HepG2 (cell line): ENCODE measurements around the gene TMEM62. TPM values are rescaled to one million over a fixed set of nuclear protein-coding genes. Genes with fewer than 3 reads are reported as not detected.

Experiments
- ATF7-NPFF ChIP-seq: sonication (generic); formaldehyde crosslinking; IDR thresholded peaks from 2 replicates; pipeline ENCODE4 v1.8.1; 2023; ENCODE audit warnings: mild to moderate bottlenecking, low read depth, missing genetic modification reagents, moderate library complexity
- CC2D1A ChIP-seq: sonication (generic); formaldehyde crosslinking; IDR thresholded peaks from 2 replicates; pipeline ENCODE4 v1.8.1; 2023; ENCODE audit warnings: mild to moderate bottlenecking, missing genetic modification reagents
- ELF3 ChIP-seq: IDR thresholded peaks from 2 replicates; pipeline ENCODE4 v1.6.1; 2016; ENCODE audit warnings: missing genetic modification reagents, missing compliant biosample characterization
- FOXM1 ChIP-seq: sonication (generic); formaldehyde crosslinking; IDR thresholded peaks from 2 replicates; pipeline ENCODE4 v1.5.0; 2020; ENCODE audit warnings: missing genetic modification reagents
- HNRNPK ChIP-seq: fragments of 200-400 bp; formaldehyde crosslinking; IDR thresholded peaks from 2 replicates; pipeline ENCODE4 v1.6.1; 2018; ENCODE audit warnings: low read length, low read depth, moderate library complexity, mild to moderate bottlenecking; ENCODE audit not compliant: poor library complexity, severe bottlenecking
- JARID2 ChIP-seq: sonication (generic); formaldehyde crosslinking; IDR thresholded peaks from 2 replicates; pipeline ENCODE4 v1.8.1; 2023; ENCODE audit warnings: missing genetic modification reagents, inconsistent platforms; ENCODE audit not compliant: insufficient replicate concordance
- KDM2A ChIP-seq: sonication (generic); formaldehyde crosslinking; IDR thresholded peaks from 2 replicates; pipeline ENCODE4 v1.4.0; 2020; ENCODE audit warnings: low read depth, missing genetic modification reagents, borderline replicate concordance
- POGZ ChIP-seq: sonication (generic); formaldehyde crosslinking; IDR thresholded peaks from 2 replicates; pipeline ENCODE4 v1.4.0; 2020; ENCODE audit warnings: mild to moderate bottlenecking, missing genetic modification reagents
- PRMT3 ChIP-seq: sonication (generic); formaldehyde crosslinking; IDR thresholded peaks from 2 replicates; pipeline ENCODE4 v1.8.1; 2022; ENCODE audit warnings: low read depth, mild to moderate bottlenecking, moderate library complexity, missing genetic modification reagents, borderline replicate concordance
- RAD21 ChIP-seq: fragments of 450-650 bp; formaldehyde crosslinking; IDR thresholded peaks from 2 replicates; pipeline ENCODE4 v1.5.0; 2020; ENCODE audit warnings: mild to moderate bottlenecking
- ZNF124 ChIP-seq: sonication (generic); formaldehyde crosslinking; IDR thresholded peaks from 2 replicates; pipeline ENCODE4 v1.4.0; 2020; ENCODE audit warnings: missing genetic modification reagents
- ZNF251 ChIP-seq: sonication (generic); formaldehyde crosslinking; IDR thresholded peaks from 2 replicates; pipeline ENCODE4 v1.9.0; 2021; ENCODE audit warnings: mild to moderate bottlenecking, missing genetic modification reagents
- ZNF296 ChIP-seq: sonication (generic); formaldehyde crosslinking; conservative IDR thresholded peaks from 2 replicates; pipeline ENCODE4 v1.5.0; 2020; ENCODE audit warnings: mild to moderate bottlenecking, missing genetic modification reagents
- ZNF350 ChIP-seq: sonication (generic); formaldehyde crosslinking; IDR thresholded peaks from 2 replicates; pipeline ENCODE4 v1.4.0; 2020; ENCODE audit warnings: mild to moderate bottlenecking, low read depth, missing genetic modification reagents, borderline replicate concordance
- ZNF496 ChIP-seq: sonication (generic); formaldehyde crosslinking; IDR thresholded peaks from 2 replicates; pipeline ENCODE4 v1.8.1; 2023; ENCODE audit warnings: mild to moderate bottlenecking, moderate library complexity, missing genetic modification reagents; ENCODE audit not compliant: insufficient replicate concordance
- ZNF503 ChIP-seq: sonication (generic); formaldehyde crosslinking; IDR thresholded peaks from 2 replicates; pipeline ENCODE4 v1.4.0; 2020; ENCODE audit warnings: missing genetic modification reagents
- ZNF777 ChIP-seq: sonication (generic); formaldehyde crosslinking; IDR thresholded peaks from 2 replicates; pipeline ENCODE4 v1.4.0; 2020; ENCODE audit warnings: missing genetic modification reagents
- polyA plus RNA-seq, 8 experiments: library from polyadenylated mRNA; depleted of rRNA in 3 of 8; stranded (reverse) in 7 of 8; unstranded in 1 of 8; fragments of >200 nt; fragmentation: Illumina TruSeq in 4 of 8; extraction: Trizol in 4 of 8; gene quantifications; 2 replicates each; pipeline versions ENCODE4 v1.2.1 to v1.2.3, GENCODE V29; 2011 to 2016; ENCODE audit warnings: low read depth in 4 of 8, missing spikeins in 1 of 8, mixed read lengths in 1 of 8; ENCODE audit not compliant: insufficient read depth in 1 of 8
- total RNA-seq, 5 experiments: library from RNA; depleted of rRNA; stranded (reverse); fragments of >200 nt; fragmentation: Illumina TruSeq; extraction: Trizol; gene quantifications; 2 replicates each; pipeline ENCODE4 v1.2.3, GENCODE V29; 2016; ENCODE audit warnings: low read depth in 1 of 5
- TF ChIP-seq, protein P1 (sequence below): IDR thresholded peaks from 2 replicates; pipeline ENCODE4 v1.6.1; 2016; ENCODE audit warnings: missing genetic modification reagents, missing compliant biosample characterization
- TF ChIP-seq, protein P2 (sequence below): sonication (generic); formaldehyde crosslinking; IDR thresholded peaks from 2 replicates; pipeline ENCODE4 v1.8.0; 2022; ENCODE audit warnings: missing genetic modification reagents, mild to moderate bottlenecking, borderline replicate concordance
- TF ChIP-seq, protein P3 (sequence below): sonication (generic); formaldehyde crosslinking; IDR thresholded peaks from 2 replicates; pipeline ENCODE4 v1.4.0; 2020; ENCODE audit warnings: missing genetic modification reagents
- TF ChIP-seq, protein P4 (sequence below): sonication (generic); formaldehyde crosslinking; IDR thresholded peaks from 2 replicates; pipeline ENCODE4 v1.4.0; 2020; ENCODE audit warnings: low read depth, missing genetic modification reagents

TMEM62 gene
- total and polyA plus RNA-seq, 2 of the 13 experiments (the other 11 are each of a cell fraction or from before 2014, with no cell fraction given), result 14.2 to 20.9 TPM

- TF ChIP-seq ZNF124 (CRISPR knock-in tag) (peak; percentile 33; the same call in 1 of the 2 replicates), ZNF777 (CRISPR knock-in tag) (peak; percentile 42), KDM2A (CRISPR knock-in tag) (peak; percentile 79; the same call in 1 of the 2 replicates), ZNF350 (CRISPR knock-in tag) (peak; percentile 45; the same call in 1 of the 2 replicates), ZNF296 (CRISPR knock-in tag) (no peak), POGZ (no peak; the same call in 1 of the 2 replicates), ZNF503 (CRISPR knock-in tag) (peak; percentile 61), FOXM1 (CRISPR knock-in tag) (0 out of 2 replicates have a peak, but pooled peaks have one; percentile 21), ZNF251 (CRISPR knock-in tag) (no peak), HNRNPK (peak; percentile 51), ATF7-NPFF (CRISPR knock-in tag) (peak; percentile 62), JARID2 (CRISPR knock-in tag) (no peak), RAD21 (CRISPR knock-in tag) (peak; percentile 64; the same call in 1 of the 2 replicates), ELF3 (CRISPR knock-in tag) (0 out of 2 replicates have a peak, but pooled peaks have one; percentile 23), CC2D1A (CRISPR knock-in tag) (no peak), PRMT3 (CRISPR knock-in tag) (no peak), ZNF496 (CRISPR knock-in tag) (no peak)
- TF ChIP-seq, protein P1, sequence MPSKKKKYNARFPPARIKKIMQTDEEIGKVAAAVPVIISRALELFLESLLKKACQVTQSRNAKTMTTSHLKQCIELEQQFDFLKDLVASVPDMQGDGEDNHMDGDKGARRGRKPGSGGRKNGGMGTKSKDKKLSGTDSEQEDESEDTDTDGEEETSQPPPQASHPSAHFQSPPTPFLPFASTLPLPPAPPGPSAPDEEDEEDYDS (CRISPR knock-in tag), result peak; percentile 68
- TF ChIP-seq, protein P2, sequence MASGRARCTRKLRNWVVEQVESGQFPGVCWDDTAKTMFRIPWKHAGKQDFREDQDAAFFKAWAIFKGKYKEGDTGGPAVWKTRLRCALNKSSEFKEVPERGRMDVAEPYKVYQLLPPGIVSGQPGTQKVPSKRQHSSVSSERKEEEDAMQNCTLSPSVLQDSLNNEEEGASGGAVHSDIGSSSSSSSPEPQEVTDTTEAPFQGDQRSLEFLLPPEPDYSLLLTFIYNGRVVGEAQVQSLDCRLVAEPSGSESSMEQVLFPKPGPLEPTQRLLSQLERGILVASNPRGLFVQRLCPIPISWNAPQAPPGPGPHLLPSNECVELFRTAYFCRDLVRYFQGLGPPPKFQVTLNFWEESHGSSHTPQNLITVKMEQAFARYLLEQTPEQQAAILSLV (CRISPR knock-in tag), result 0 out of 2 replicates have a peak, but pooled peaks have one; percentile 42
- TF ChIP-seq, protein P3, sequence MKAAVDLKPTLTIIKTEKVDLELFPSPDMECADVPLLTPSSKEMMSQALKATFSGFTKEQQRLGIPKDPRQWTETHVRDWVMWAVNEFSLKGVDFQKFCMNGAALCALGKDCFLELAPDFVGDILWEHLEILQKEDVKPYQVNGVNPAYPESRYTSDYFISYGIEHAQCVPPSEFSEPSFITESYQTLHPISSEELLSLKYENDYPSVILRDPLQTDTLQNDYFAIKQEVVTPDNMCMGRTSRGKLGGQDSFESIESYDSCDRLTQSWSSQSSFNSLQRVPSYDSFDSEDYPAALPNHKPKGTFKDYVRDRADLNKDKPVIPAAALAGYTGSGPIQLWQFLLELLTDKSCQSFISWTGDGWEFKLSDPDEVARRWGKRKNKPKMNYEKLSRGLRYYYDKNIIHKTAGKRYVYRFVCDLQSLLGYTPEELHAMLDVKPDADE (CRISPR knock-in tag), result no peak
- TF ChIP-seq, protein P4, sequence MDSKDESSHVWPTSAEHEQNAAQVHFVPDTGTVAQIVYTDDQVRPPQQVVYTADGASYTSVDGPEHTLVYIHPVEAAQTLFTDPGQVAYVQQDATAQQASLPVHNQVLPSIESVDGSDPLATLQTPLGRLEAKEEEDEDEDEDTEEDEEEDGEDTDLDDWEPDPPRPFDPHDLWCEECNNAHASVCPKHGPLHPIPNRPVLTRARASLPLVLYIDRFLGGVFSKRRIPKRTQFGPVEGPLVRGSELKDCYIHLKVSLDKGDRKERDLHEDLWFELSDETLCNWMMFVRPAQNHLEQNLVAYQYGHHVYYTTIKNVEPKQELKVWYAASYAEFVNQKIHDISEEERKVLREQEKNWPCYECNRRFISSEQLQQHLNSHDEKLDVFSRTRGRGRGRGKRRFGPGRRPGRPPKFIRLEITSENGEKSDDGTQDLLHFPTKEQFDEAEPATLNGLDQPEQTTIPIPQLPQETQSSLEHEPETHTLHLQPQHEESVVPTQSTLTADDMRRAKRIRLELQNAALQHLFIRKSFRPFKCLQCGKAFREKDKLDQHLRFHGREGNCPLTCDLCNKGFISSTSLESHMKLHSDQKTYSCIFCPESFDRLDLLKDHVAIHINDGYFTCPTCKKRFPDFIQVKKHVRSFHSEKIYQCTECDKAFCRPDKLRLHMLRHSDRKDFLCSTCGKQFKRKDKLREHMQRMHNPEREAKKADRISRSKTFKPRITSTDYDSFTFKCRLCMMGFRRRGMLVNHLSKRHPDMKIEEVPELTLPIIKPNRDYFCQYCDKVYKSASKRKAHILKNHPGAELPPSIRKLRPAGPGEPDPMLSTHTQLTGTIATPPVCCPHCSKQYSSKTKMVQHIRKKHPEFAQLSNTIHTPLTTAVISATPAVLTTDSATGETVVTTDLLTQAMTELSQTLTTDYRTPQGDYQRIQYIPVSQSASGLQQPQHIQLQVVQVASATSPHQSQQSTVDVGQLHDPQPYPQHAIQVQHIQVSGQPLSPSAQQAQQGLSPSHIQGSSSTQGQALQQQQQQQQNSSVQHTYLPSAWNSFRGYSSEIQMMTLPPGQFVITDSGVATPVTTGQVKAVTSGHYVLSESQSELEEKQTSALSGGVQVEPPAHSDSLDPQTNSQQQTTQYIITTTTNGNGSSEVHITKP (CRISPR knock-in tag), result no peak
Measured at GRCh38 chr15:43133430-43134156, at the start of gene TMEM62 (continued).
